ENCODE data around the gene TOP2A. TPM values are rescaled to one million over a fixed set of nuclear protein-coding genes. Genes with fewer than 3 reads are reported as not detected.
"Not testable (repeated sequence)": the region's sequence is repeated elsewhere in the genome, so short reads cannot be mapped to it uniquely, and the experiment has no call there.

TOP2A gene
- total and polyA plus RNA-seq, 11 donors: 0.11 to 28.9 (median 1.2) TPM

DNA sequence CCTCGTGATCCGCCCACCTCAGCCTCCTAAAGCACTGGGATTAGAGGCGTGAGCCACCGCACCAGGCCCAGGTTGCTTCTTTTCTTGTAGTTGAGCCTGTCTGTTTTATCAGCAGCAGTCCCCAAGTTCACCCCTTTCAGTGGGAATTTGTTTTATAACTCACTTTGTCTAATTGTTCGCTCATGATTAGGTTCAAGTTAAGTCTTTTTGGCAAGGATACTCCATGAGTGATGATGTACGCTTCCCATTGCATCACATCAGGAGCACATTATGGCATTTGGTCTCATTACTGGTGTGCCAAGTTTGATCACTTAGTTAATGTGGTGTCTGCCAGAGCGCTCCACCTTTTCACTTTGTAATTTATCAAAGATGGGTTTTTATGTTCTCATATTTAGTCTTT is 38.7 kb downstream of the TOP2A start:
- Histone ChIP-seq H3K27me3 (no peaks in the 10 kb centered on the region), H3K4me3 (no peak overlapping the region), H3K27ac (no peak overlapping the region), H3K9me3 (no peaks in the 10 kb centered on the region), H3K36me3 (no peaks in the 10 kb centered on the region), H3K4me1 (no peaks in the 10 kb centered on the region)
- ATAC-seq: no peak
- no peak for DNase-seq
- intact Hi-C loops (cut with DNase I): no loop called here
- 89 to 93% (median 91%) methylated on average over 7 of the region's 7 CpGs for WGBS, 4 donors
- TF ChIP-seq, protein P1, sequence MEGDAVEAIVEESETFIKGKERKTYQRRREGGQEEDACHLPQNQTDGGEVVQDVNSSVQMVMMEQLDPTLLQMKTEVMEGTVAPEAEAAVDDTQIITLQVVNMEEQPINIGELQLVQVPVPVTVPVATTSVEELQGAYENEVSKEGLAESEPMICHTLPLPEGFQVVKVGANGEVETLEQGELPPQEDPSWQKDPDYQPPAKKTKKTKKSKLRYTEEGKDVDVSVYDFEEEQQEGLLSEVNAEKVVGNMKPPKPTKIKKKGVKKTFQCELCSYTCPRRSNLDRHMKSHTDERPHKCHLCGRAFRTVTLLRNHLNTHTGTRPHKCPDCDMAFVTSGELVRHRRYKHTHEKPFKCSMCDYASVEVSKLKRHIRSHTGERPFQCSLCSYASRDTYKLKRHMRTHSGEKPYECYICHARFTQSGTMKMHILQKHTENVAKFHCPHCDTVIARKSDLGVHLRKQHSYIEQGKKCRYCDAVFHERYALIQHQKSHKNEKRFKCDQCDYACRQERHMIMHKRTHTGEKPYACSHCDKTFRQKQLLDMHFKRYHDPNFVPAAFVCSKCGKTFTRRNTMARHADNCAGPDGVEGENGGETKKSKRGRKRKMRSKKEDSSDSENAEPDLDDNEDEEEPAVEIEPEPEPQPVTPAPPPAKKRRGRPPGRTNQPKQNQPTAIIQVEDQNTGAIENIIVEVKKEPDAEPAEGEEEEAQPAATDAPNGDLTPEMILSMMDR (IDR thresholded peaks at IDR 0.05): no peak
- no peak for TF ChIP-seq POLR2A (IDR thresholded peaks at IDR 0.05)

DNA sequence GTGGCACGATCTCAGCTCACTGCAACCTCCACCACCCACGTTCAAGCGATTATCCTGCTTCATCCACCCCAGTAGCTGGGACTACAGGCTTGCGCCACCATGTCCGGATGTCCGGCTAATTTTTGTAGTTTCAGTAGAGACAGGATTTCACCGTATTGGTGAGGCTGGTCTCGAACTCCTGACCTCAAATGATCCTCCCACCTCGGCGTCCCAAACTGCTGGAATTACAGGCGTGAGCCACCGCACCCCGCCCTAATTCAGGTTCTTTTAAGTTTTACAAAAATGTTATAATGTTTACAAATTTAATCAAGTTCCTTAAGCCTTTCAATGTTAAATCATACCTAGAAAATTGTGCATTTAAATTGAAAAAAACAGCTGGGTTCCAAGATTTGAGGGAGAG is 39.9 kb downstream of the TOP2A start:
- Histone ChIP-seq H3K27ac (no peak overlapping the region), H3K36me3 (no peaks in the 10 kb centered on the region), H3K4me1 (no peaks in the 10 kb centered on the region), H3K4me3 (no peak overlapping the region), H3K9me3 (no peaks in the 10 kb centered on the region), H3K27me3 (no peaks in the 10 kb centered on the region)
- ATAC-seq: no peak
- intact Hi-C loops (cut with DNase I): no loop called here
- TF ChIP-seq, protein P1 (IDR thresholded peaks at IDR 0.05): no peak
- no peak for TF ChIP-seq POLR2A (IDR thresholded peaks at IDR 0.05)
- 86 to 92% (median 90%) methylated on average over 13 of the region's 13 CpGs for WGBS, 4 donors
- no peak for DNase-seq

GRCh38 chr17:40376541-40376940 is 41.2 kb downstream of the TOP2A start:
- H3K4me1 ChIP-seq; intact Hi-C loops (cut with DNase I); DNase-seq; H3K9me3 ChIP-seq; H3K4me3 ChIP-seq; H3K36me3 ChIP-seq; ATAC-seq; H3K27ac ChIP-seq; H3K27me3 ChIP-seq: not testable (repeated sequence)
- WGBS, 4 donors: 74 to 87% (median 83%) methylated on average over 6 of the region's 6 CpGs

GRCh38 chr17:40375786-40376185 is 41.9 kb downstream of the TOP2A start:
- H3K4me1 ChIP-seq; H3K27ac ChIP-seq; intact Hi-C loops (cut with DNase I); DNase-seq; ATAC-seq; H3K36me3 ChIP-seq; H3K4me3 ChIP-seq; H3K27me3 ChIP-seq; H3K9me3 ChIP-seq: not testable (repeated sequence)
- 82 to 96% (median 88%) methylated on average over 18 to 21 of the region's 21 CpGs for WGBS, 4 donors

GRCh38 chr17:40374821-40375498 is 42.7 kb downstream of the TOP2A start:
- intact Hi-C loops (cut with DNase I): no loop called here
- TF ChIP-seq POLR2A (IDR thresholded peaks at IDR 0.05): no peak
- TF ChIP-seq, protein P1 (IDR thresholded peaks at IDR 0.05): no peak
- Histone ChIP-seq H3K9me3 (no peaks in the 10 kb centered on the region), H3K36me3 (no peaks in the 10 kb centered on the region), H3K4me1 (no peaks in the 10 kb centered on the region), H3K4me3 (no peak overlapping the region), H3K27me3 (no peaks in the 10 kb centered on the region), H3K27ac (no peak overlapping the region)
- ATAC-seq: no peak
- no peak for DNase-seq
- 87 to 92% (median 89%) methylated on average over 14 of the region's 14 CpGs for WGBS, 4 donors
